K562 treated with DMSO at 1 percent for 12 hours (cell line): Measurements from ENCODE around the gene MYG1. TPM values are rescaled to one million over a fixed set of nuclear protein-coding genes. Genes with fewer than 3 reads are reported as not detected.

ENCODE experiments used
- total RNA-seq: library from RNA; unstranded; fragments of 300-600 nt; gene quantifications from 2 replicates; pipeline ENCODE4 v1.2.3, GENCODE V29; 2022; ENCODE audit not compliant: insufficient read depth

The MYG1 gene
- 7.5 and 15.2 TPM in 2 replicates for total RNA-seq

GRCh38 chr12:53299454-53300180 lies at the start of gene MYG1:
Gene MYG1 (plus strand): TSS chr12:53299695. CDS start chr12:53299738, 43 bp downstream.

GRCh38 chr12:53267999-53268629 lies 31.4 kb upstream of the MYG1 start, which contains the start of gene ESPL1:
Gene ESPL1 (plus strand): TSS chr12:53268299. CDS start chr12:53268767, 468 bp downstream.

GRCh38 chr12:53295070-53295890 lies 4.2 kb upstream of the MYG1 start, which contains the start of gene PFDN5:
Gene PFDN5 (plus strand): TSS chr12:53295542. CDS start chr12:53295568, 26 bp downstream.

GRCh38 chr12:53336181-53336681 lies 36.7 kb downstream of the MYG1 start, which contains the start of gene SP7:
Gene SP7 (minus strand): TSS chr12:53336354. CDS start chr12:53335646, 708 bp downstream.

Other genes starting within 250 kb of the MYG1 start
- gene TNS2, start 249.6 kb upstream of the MYG1 start, total RNA-seq: 0.63 and 4.9 TPM in 2 replicates
- 19.2 and 25.3 TPM in 2 replicates for gene SPRYD3, start 220.3 kb upstream of the MYG1 start, total RNA-seq
- gene IGFBP6, start 202.0 kb upstream of the MYG1 start, total RNA-seq: 1.1 TPM in 1 of 2 replicates, not detected in the other
- gene SOAT2, start 196.2 kb upstream of the MYG1 start, total RNA-seq: not detected in 2 replicates
- gene ZNF740, start 119.0 kb upstream of the MYG1 start, total RNA-seq: 8.8 and 16.7 TPM in 2 replicates
- 9.3 and 23.4 TPM in 2 replicates for gene CSAD, start 118.8 kb upstream of the MYG1 start, total RNA-seq
- gene ITGB7, start 92.4 kb upstream of the MYG1 start, total RNA-seq: 2.2 and 3.5 TPM in 2 replicates
- 4.3 and 7.8 TPM in 2 replicates for gene RARG, start 67.5 kb upstream of the MYG1 start, total RNA-seq
- gene ESPL1, start 31.4 kb upstream of the MYG1 start, total RNA-seq: 17.5 and 36.3 TPM in 2 replicates
- 588 and 822 TPM in 2 replicates for gene PFDN5, start 4.2 kb upstream of the MYG1 start, total RNA-seq
- 54.6 and 62.3 TPM in 2 replicates for gene AAAS, start 21.9 kb downstream of the MYG1 start, total RNA-seq
- not detected in 2 replicates for gene SP7, start 36.7 kb downstream of the MYG1 start, total RNA-seq
- 5.8 and 33.8 TPM in 2 replicates for gene SP1, start 80.5 kb downstream of the MYG1 start, total RNA-seq
- 63.1 and 64.0 TPM in 2 replicates for gene AMHR2, start 124.2 kb downstream of the MYG1 start, total RNA-seq
- 204 and 264 TPM in 2 replicates for gene PRR13, start 142.0 kb downstream of the MYG1 start, total RNA-seq
- gene PCBP2, start 152.4 kb downstream of the MYG1 start, total RNA-seq: 728 and 1,071 TPM in 2 replicates
- 2.2 and 5.2 TPM in 2 replicates for gene MAP3K12, start 199.8 kb downstream of the MYG1 start, total RNA-seq
- gene TARBP2, start 201.6 kb downstream of the MYG1 start, total RNA-seq: 60.8 and 65.7 TPM in 2 replicates
- gene NPFF, start 207.8 kb downstream of the MYG1 start, total RNA-seq: not detected in 2 replicates